Spleen (tissue), 11 donors: ENCODE results near the gene CCNF. TPM values are rescaled to one million over a fixed set of nuclear protein-coding genes. Genes with fewer than 3 reads are reported as not detected.

ENCODE experiments used
- DNase-seq: peaks from one replicate; pipeline ENCODE4 v3.0.0-alpha.2; 2020
- H3K27ac ChIP-seq, 8 donors: fragments of 200-600 bp; sonication (generic) in 7 of 8; 1 replicate in 4 of 8; 2 replicates in 4 of 8; pipeline versions ENCODE4 v1.5.0 to v1.8.0; 2016 to 2021; ENCODE audit warnings: inconsistent platforms in 4 of 8, mild to moderate bottlenecking in 4 of 8, moderate library complexity in 1 of 8
- H3K27me3 ChIP-seq, 7 donors: fragments of 200-600 bp; sonication (generic) in 6 of 7; replicated peaks in 1 of 7; 1 replicate in 4 of 7; 2 replicates in 3 of 7; pipeline versions ENCODE4 v1.5.0 to v1.8.0; 2016 to 2021; ENCODE audit warnings: inconsistent platforms in 3 of 7, mild to moderate bottlenecking in 1 of 7
- H3K36me3 ChIP-seq, 6 donors: fragments of 200-600 bp; sonication (generic) in 5 of 6; 1 replicate in 4 of 6; 2 replicates in 2 of 6; pipeline versions ENCODE4 v1.5.0 to v1.8.0; 2016 to 2021; ENCODE audit warnings: inconsistent platforms in 2 of 6
- H3K4me1 ChIP-seq, 6 donors: fragments of 200-600 bp; sonication (generic) in 5 of 6; 1 replicate in 3 of 6; 2 replicates in 3 of 6; pipeline versions ENCODE4 v1.5.0 to v1.8.0; 2016 to 2021; ENCODE audit warnings: inconsistent platforms in 3 of 6
- H3K4me3 ChIP-seq, 8 donors: fragments of 200-600 bp; sonication (generic) in 7 of 8; 1 replicate in 4 of 8; 2 replicates in 4 of 8; pipeline versions ENCODE4 v1.5.0 to v1.8.0; 2016 to 2021; ENCODE audit warnings: inconsistent platforms in 4 of 8, mild to moderate bottlenecking in 4 of 8, moderate library complexity in 2 of 8
- H3K9me3 ChIP-seq, 8 donors: fragments of 200-600 bp; sonication (generic) in 7 of 8; 1 replicate in 4 of 8; 2 replicates in 4 of 8; pipeline versions ENCODE4 v1.5.0 to v1.8.0; 2016 to 2021; ENCODE audit warnings: inconsistent platforms in 4 of 8
- POLR2A ChIP-seq, 3 donors: fragments of 450-650 bp; IDR thresholded peaks; one replicate each; pipeline ENCODE4 v1.5.1; 2017; ENCODE audit warnings: antibody characterized with exemption in 3 of 3, mild to moderate bottlenecking in 1 of 3
- POLR2AphosphoS5 ChIP-seq, 3 donors: sonication (generic); formaldehyde crosslinking; IDR thresholded peaks; one replicate each; pipeline ENCODE4 v1.5.1; 2017; ENCODE audit warnings: antibody characterized with exemption in 3 of 3
- WGBS, 5 donors: extraction: QIAGEN DNeasy Blood & Tissue Kit in 3 of 5; methylation state at CpG; one replicate each; pipeline versions ENCODE4 v1.1.5 to v1.1.7; 2013 to 2018; 5-methylcytosine and 5-hydroxymethylcytosine counted together
- intact Hi-C: fragments of 100-400 bp; cut with DNase I; formaldehyde crosslinking; loops from one replicate; pipeline ENCODE4 v1.15.0; 2023; ENCODE audit warnings: low total_unique reads
- polyA plus RNA-seq, 3 donors: library from polyadenylated mRNA; stranded (reverse); fragments of 200-250 nt; gene quantifications; one replicate each; pipeline ENCODE4 v1.2.1, GENCODE V29; 2013
- total RNA-seq, 7 donors: library from RNA; depleted of rRNA in 3 of 7; stranded (reverse); fragments of >200 nt in 3 of 7; fragmentation: NEBNext Ultra II Directional in 4 of 7; extraction: Animal tissue kit (Norgen Biotek cat#: 25700) in 4 of 7; gene quantifications; one replicate each; pipeline versions ENCODE4 v1.1.0 to v1.2.1, GENCODE V29; 2016 to 2021
- TF ChIP-seq, protein P1 (sequence below), 11 experiments: fragments of 200-600 bp in 7 of 11; fragments of 450-650 bp in 4 of 11; sonication (generic) in 4 of 11; IDR thresholded peaks in 8 of 11; conservative IDR thresholded peaks in 3 of 11; 1 replicate in 7 of 11; 2 replicates in 4 of 11; pipeline versions ENCODE4 v1.4.0 to v1.8.0; 2016 to 2021; ENCODE audit warnings: antibody characterized with exemption in 11 of 11, inconsistent platforms in 4 of 11, mild to moderate bottlenecking in 1 of 11
- donor health status: healthy with polysubstance abuse.
- donor health status: DM: no; HTN: no; CAD: no; lungs with moderate emphysema.
- donor health status: DM: no; HTN: no; CAD: no.
- donor health status: Bipolar disorder and iron deficiency.
- donor health status: healthy.
- donor health status: DM: no; HTN: no; CAD: no.
- donor health status: DM: yes; HTN: yes; CAD: no.

Gene CCNF
- total and polyA plus RNA-seq, 10 donors: 1.5 to 11.1 (median 4.7) TPM

DNA sequence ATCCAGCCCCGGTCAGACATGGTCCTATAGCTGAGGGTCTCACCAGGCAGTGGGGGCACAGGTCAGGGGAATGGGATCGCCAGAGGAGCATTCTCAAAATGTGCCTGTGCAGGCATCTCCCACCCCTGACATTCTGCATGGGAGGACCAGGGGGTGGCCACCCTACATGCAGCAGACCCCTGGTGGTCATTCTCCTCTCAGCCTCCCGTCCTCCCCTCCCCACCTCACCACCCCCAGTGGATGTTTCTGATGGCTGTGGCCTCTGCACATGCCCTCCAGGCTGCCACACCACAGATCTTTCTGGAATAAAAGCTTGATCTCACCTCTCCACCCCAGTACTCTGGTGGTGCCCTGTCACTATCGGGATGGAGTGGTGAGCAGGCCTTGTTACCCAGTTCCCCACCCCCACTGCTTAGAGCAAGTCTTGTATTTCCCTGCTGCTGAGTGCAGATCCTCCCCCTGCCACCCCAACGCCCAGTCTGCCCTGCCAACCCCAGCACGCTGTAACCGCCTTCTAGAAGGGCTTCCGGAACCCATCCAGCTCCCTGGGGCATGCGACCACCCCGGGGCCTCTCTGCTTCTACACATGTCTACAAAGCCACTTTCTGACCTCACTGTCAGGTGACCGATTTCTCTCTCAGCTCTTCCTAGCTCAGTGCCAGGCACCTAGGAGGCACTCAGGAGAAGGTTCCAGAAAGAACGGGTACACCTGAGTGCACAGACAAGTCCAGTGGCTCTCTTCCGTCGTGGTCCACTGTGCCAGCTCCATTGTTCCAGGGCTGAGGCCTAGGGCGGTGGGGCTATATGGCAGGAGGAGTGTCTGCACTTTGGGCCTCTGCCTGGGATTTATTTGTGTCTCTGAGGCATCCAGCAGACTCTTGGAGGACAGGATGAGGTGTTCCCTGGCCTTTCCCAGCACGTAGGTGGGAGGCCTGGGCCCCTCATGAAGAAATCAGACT, 55.0 kb downstream of the CCNF start:
- peaks cover 0 to 18% (median 0%) of the 10 kb centered on the region in 6 donors for H3K36me3 ChIP-seq
- H3K9me3 ChIP-seq: no peaks in the 10 kb centered on the region
- no peak overlapping the region for H3K4me3 ChIP-seq
- no peak for DNase-seq
- no peak for TF ChIP-seq POLR2AphosphoS5 (IDR thresholded peaks at IDR 0.05)
- no peak for TF ChIP-seq POLR2A (IDR thresholded peaks at IDR 0.05)
- TF ChIP-seq, protein P1, sequence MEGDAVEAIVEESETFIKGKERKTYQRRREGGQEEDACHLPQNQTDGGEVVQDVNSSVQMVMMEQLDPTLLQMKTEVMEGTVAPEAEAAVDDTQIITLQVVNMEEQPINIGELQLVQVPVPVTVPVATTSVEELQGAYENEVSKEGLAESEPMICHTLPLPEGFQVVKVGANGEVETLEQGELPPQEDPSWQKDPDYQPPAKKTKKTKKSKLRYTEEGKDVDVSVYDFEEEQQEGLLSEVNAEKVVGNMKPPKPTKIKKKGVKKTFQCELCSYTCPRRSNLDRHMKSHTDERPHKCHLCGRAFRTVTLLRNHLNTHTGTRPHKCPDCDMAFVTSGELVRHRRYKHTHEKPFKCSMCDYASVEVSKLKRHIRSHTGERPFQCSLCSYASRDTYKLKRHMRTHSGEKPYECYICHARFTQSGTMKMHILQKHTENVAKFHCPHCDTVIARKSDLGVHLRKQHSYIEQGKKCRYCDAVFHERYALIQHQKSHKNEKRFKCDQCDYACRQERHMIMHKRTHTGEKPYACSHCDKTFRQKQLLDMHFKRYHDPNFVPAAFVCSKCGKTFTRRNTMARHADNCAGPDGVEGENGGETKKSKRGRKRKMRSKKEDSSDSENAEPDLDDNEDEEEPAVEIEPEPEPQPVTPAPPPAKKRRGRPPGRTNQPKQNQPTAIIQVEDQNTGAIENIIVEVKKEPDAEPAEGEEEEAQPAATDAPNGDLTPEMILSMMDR (IDR thresholded peaks at IDR 0.05 in 8 of 11, conservative IDR thresholded peaks at IDR 0.05 in 3 of 11): no peak
- intact Hi-C loops: no loop called here
- H3K4me1 ChIP-seq: peaks cover 7 to 61% (median 28%) of the 10 kb centered on the region in 6 donors
- no peaks in the 10 kb centered on the region for H3K27me3 ChIP-seq
- 90 to 95% (median 93%) methylated on average over 15 to 16 of the region's 16 CpGs for WGBS, 5 donors
- no peak overlapping the region for H3K27ac ChIP-seq

DNA sequence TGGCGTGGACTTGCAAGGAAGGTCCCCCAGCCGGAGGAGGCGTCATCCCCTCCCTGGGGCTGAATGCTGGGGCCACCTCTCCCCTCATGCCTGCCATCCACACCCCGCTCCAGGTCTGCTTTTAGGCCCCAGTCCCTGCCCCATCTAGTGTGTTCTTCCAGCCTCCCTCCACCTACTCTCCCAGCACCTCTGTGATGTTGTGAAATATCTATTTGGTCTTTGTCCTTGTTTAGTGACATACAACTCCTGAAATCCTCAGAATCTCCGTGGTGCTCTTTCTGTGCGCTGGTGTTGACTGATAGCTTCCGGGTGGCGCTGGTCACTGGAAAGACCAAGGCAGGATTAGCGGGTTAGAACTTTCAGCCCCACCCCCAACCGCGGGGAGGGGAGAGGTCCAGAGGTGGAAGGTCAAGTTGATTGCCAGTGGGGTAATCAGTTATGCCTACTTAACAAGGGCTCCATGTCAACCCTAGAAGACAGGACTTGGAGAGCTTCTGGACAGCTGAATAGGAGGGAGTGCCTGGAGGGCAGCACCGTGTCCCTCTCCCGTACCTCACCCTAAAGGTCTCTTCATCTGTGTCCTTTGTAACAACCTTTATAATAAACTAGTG, 55.8 kb downstream of the CCNF start:
- no peak overlapping the region for H3K27ac ChIP-seq
- H3K36me3 ChIP-seq: peaks cover 0 to 19% (median 0%) of the 10 kb centered on the region in 6 donors
- TF ChIP-seq POLR2AphosphoS5 (IDR thresholded peaks at IDR 0.05) (no peak), POLR2A (IDR thresholded peaks at IDR 0.05) (no peak)
- TF ChIP-seq, protein P1 (IDR thresholded peaks at IDR 0.05 in 8 of 11, conservative IDR thresholded peaks at IDR 0.05 in 3 of 11): no peak
- WGBS, 5 donors: 85 to 90% (median 88%) methylated on average over 13 of the region's 13 CpGs
- H3K4me1 ChIP-seq: peaks cover 7 to 61% (median 28%) of the 10 kb centered on the region in 6 donors
- H3K9me3 ChIP-seq: no peaks in the 10 kb centered on the region
- no peak for DNase-seq
- no peaks in the 10 kb centered on the region for H3K27me3 ChIP-seq
- intact Hi-C loops: no loop called here
- no peak overlapping the region for H3K4me3 ChIP-seq

DNA sequence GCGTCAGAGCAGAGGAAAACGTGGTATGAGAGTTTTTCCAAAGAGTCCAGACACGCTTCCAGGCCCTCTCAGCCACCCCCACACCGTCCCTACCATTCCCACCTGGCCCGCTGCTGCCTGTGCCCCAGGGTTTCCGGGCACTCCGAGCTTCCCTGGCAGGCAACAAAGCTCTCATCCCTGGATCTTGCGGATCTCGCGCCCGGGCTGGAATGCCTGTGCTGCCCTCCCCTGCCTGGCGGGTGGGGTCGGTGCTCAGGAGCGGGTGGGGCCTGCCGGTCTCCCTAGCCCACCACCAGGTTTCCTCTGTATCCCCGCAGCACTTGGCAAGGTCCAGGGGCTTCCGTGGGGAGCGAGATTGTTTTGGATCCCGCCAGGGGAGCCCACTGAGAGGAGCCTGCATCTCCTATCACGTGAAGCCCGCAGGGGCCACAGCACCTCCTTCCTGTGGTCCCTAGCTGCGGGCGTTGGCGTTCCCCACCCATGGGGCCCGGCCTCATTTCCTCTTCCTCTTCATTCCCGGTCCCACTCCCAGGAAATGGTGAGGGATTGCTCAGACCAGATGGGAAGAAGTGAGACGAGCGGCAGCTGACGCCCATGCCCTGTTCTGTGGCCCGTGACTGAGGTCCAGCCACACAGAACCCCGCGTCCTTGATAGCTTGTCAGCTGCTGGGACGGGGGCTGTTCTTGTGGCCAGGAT, 56.7 kb downstream of the CCNF start:
- Histone ChIP-seq H3K4me1 (peaks cover 7 to 61% (median 28%) of the 10 kb centered on the region in 6 donors), H3K27ac (peak overlapping the region in 2 of 8 donors; percentile 38 to 57), H3K36me3 (peaks cover 0 to 20% (median 0%) of the 10 kb centered on the region in 6 donors), H3K9me3 (no peaks in the 10 kb centered on the region), H3K27me3 (no peaks in the 10 kb centered on the region), H3K4me3 (no peak overlapping the region)
- TF ChIP-seq, protein P1 (IDR thresholded peaks at IDR 0.05 in 8 of 11, conservative IDR thresholded peaks at IDR 0.05 in 3 of 11): no peak
- no peak for TF ChIP-seq POLR2A (IDR thresholded peaks at IDR 0.05)
- TF ChIP-seq POLR2AphosphoS5 (IDR thresholded peaks at IDR 0.05): peak in 2 of 3 donors; percentile 13 to 21
- intact Hi-C loops: no loop called here
- 59 to 70% (median 60%) methylated on average over 24 to 33 of the region's 33 CpGs for WGBS, 5 donors
- DNase-seq: no peak
